GM13977 (cell line): ENCODE results near the gene SPATA2.
"Not testable (repeated sequence)": the region's sequence is repeated elsewhere in the genome, so short reads cannot be mapped to it uniquely, and the experiment has no call there.

ENCODE experiments used
- DNase-seq: peaks from one replicate; pipeline ENCODE4 v3.0.0; 2012; ENCODE audit warnings: low spot score
- in situ Hi-C: fragments of 300-500 bp; cut with MboI; formaldehyde crosslinking; loops from one replicate; pipeline ENCODE4 v1.12.0; 2022; ENCODE audit warnings: low sequenced_read_pairs, low pct_unique_long_range_greater_than_20kb, mixed read lengths, inconsistent platforms; ENCODE audit not compliant: unreplicated experiment
- TF ChIP-seq, protein P1 (sequence below): IDR thresholded peaks from 2 replicates; pipeline ENCODE4 v1.5.1; 2012; ENCODE audit warnings: mild to moderate bottlenecking, control low read depth; ENCODE audit not compliant: insufficient read depth; ENCODE audit errors: extremely low read depth, missing control alignments

Gene SPATA2

DNA sequence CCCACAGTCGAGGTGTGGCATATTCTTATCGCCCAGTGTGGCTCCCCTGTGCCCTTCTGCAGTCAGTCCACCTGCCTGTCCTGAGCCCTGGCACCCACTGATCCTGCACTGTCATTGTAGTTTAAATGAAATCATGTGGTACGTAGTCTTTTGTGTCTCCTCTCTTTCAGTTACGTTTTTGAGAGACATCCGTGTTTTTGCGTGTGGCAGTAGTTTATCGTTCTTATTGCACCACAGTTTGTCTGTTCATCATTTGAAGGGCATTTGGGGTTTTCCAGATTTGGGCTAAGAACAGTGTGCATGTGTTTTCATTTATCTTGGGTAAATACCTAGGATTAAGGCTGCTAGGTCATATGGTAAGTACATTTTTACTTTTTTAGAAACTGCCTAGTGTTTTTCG, 49.3 kb downstream of the SPATA2 start:
- TF ChIP-seq, protein P1, sequence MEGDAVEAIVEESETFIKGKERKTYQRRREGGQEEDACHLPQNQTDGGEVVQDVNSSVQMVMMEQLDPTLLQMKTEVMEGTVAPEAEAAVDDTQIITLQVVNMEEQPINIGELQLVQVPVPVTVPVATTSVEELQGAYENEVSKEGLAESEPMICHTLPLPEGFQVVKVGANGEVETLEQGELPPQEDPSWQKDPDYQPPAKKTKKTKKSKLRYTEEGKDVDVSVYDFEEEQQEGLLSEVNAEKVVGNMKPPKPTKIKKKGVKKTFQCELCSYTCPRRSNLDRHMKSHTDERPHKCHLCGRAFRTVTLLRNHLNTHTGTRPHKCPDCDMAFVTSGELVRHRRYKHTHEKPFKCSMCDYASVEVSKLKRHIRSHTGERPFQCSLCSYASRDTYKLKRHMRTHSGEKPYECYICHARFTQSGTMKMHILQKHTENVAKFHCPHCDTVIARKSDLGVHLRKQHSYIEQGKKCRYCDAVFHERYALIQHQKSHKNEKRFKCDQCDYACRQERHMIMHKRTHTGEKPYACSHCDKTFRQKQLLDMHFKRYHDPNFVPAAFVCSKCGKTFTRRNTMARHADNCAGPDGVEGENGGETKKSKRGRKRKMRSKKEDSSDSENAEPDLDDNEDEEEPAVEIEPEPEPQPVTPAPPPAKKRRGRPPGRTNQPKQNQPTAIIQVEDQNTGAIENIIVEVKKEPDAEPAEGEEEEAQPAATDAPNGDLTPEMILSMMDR: no peak
- in situ Hi-C loops: loop anchor here (25.0 kb wide), 1 partner anchor 529 kb away; no protein-coding TSS in a partner anchor

DNA sequence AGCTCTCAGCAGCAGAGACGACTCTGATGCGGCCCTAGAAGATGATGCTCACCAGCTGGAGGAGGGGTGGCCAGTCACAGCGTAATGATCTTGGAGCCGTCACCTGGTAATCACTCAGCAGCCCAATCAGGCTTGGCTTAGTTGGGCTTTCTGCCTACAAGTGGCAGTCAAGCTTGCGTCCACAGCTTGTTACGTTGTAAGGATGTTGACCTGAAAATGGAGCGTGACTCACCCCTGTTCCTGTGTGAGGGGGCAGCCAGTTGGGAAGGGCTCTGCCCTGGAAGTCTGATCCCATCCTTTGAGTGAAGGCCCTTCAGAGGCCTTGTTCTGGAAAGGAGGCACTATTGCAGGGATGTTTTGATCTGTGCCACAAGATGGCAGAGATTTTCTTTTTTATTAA, 49.8 kb downstream of the SPATA2 start:
- in situ Hi-C loops: loop anchor here (25.0 kb wide), 1 partner anchor 528 kb away; no protein-coding TSS in a partner anchor
- no peak for DNase-seq
- TF ChIP-seq, protein P1: no peak

More for the DNA sequence above, 49.3 kb downstream of the SPATA2 start:
- no peak for DNase-seq

DNA sequence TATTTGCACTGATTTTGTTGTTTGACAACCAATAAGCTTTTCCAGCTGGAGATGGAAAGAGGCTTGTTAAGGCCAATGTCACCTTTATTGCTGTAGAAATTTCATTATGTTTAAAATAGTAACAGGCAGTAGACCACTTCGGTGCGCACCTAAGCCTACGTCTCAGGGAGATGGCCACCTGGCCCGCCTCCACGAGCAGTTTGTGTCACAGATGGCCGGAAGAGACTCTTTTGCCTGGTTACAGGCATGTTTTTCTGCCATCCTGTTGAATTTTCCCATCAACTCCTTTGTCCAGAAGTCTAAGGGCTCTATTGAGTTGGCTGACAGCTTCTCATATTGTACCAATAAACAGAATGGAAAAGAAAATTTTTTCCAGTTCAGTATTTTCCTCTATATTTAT, 51.7 kb downstream of the SPATA2 start:
- in situ Hi-C loops: loop anchor here (25.0 kb wide), 1 partner anchor 526 kb away; no protein-coding TSS in a partner anchor

DNA sequence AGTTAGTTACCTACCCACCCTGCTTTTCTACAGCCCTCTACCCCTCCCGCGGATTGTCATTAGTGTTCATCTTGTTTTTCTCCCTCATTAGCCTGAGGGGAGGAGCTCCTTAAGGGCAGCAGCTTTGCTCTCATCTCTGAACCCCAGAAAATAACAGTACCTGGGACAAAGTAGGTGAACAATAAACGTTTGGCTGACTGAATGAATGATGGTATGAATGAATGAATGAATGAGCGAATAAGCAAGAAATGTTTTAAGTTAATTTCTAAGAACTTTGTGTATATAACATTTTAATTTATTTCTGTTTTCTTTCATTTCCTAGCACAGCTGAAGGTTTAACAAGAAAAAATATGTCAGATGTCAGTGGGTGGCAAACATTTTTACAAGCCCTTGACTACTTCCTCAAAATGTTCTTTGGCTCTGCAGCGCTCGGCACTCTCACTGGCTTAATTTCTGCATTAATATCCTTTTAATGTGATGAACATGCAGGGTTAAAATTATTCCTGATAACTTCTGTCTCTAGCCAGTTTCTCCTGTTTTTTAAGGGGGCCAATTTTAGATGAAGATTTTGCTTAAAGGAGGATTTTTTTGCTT, 52.6 kb downstream of the SPATA2 start:
- TF ChIP-seq, protein P1: no peak
- DNase-seq: no peak
- in situ Hi-C loops: loop anchor here (25.0 kb wide), 1 partner anchor 525 kb away; no protein-coding TSS in a partner anchor

More for the DNA sequence above, 51.7 kb downstream of the SPATA2 start:
- DNase-seq: no peak
- TF ChIP-seq, protein P1: no peak

DNA sequence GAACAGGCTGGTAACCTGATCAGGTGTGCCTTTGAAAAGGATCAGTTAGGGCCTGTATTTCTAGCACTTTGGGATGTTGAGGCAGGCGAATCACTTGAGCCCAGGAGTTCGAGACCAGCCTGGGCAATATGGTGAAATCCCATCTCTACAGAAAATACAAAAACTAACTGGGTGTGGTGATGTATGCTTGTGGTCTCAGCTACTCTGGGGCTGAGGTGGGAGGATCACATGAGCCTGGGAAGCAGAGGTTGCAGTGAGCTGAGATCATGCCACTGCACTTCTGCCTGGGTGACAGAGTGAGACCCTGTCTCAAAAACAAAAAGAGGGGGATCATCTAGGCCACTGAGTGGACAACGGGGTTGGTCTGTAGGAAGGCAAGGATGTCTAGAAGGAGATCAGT, 54.1 kb downstream of the SPATA2 start:
- in situ Hi-C loops: loop anchor here (25.0 kb wide), 1 partner anchor 524 kb away; no protein-coding TSS in a partner anchor
- DNase-seq: not testable (repeated sequence)

DNA sequence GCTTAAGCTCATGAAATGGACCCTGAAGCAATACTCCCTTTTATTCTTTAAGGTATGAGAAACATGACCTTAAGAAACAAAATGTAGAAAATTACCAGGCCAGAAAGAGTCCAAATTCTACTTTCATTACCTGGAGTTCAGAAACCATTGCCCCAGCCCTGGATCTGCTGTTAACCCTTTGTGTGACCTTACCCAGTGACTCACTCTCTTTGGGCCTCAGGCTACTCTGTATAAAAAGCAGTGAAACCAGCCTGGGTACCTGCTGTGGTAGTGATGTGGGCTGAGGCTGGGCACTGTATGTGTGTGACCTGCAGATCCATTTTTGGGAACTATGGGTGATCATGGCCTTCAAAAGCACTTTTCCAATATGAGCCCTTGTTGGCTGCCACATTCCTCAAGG, 55.5 kb downstream of the SPATA2 start:
- TF ChIP-seq, protein P1: no peak
- in situ Hi-C loops: loop anchor here (25.0 kb wide), 1 partner anchor 523 kb away; no protein-coding TSS in a partner anchor
- DNase-seq: no peak

DNA sequence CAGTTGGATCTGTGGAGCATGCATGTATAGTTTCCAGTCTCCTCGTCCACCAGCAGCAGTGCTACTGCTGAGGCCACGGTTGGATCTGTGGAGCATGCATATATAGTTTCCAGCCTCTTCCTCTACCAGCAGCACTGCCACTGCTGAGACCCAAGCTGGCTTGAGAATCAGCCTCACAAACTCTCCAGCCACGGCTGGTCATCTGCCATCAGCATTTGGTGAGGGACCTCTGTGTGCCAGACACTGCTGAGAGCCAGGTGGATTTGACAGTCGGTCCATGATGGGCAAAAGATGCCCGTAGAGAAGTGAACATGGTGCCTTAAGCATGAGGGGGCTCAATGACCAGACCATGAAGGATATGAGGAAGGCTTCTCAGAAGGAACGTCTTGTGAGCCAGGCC, 56.3 kb downstream of the SPATA2 start:
- in situ Hi-C loops: loop anchor here (25.0 kb wide), 1 partner anchor 522 kb away; no protein-coding TSS in a partner anchor
- TF ChIP-seq, protein P1: no peak
- no peak for DNase-seq
